Omental fat pad (tissue), 4 donors: ENCODE data around the gene MRPL41. TPM values are rescaled to one million over a fixed set of nuclear protein-coding genes. Genes with fewer than 3 reads are reported as not detected.
"Not testable (repeated sequence)": the region's sequence is repeated elsewhere in the genome, so short reads cannot be mapped to it uniquely, and the experiment has no call there.

Experiments
- ATAC-seq: fragments of 150-250 bp; one replicate; pipeline ENCODE4 v1.9.1; 2016; ENCODE audit warnings: mild to moderate bottlenecking, moderate library complexity; ENCODE audit not compliant: low FRiP score
- DNase-seq: peaks from one replicate; pipeline ENCODE4 v3.0.0-alpha.2; 2019; ENCODE audit warnings: low spot score
- total RNA-seq, 4 donors: library from RNA; depleted of rRNA; stranded (reverse); fragments of >200 nt; gene quantifications; one replicate each; pipeline ENCODE4 v1.1.0, GENCODE V29; 2016
- TF ChIP-seq, protein P1 (sequence below), 3 donors: fragments of 450-650 bp; IDR thresholded peaks; one replicate each; pipeline ENCODE4 v1.5.1; 2016 to 2017; ENCODE audit warnings: antibody characterized with exemption in 3 of 3, mild to moderate bottlenecking in 3 of 3, moderate library complexity in 2 of 3

Gene MRPL41
- total RNA-seq, 4 donors from 2014 or later, result 41.2 to 82.9 (median 66.6) TPM

GRCh38 chr9:137590123-137590468, 38.4 kb downstream of the MRPL41 start:
- TF ChIP-seq, protein P1, sequence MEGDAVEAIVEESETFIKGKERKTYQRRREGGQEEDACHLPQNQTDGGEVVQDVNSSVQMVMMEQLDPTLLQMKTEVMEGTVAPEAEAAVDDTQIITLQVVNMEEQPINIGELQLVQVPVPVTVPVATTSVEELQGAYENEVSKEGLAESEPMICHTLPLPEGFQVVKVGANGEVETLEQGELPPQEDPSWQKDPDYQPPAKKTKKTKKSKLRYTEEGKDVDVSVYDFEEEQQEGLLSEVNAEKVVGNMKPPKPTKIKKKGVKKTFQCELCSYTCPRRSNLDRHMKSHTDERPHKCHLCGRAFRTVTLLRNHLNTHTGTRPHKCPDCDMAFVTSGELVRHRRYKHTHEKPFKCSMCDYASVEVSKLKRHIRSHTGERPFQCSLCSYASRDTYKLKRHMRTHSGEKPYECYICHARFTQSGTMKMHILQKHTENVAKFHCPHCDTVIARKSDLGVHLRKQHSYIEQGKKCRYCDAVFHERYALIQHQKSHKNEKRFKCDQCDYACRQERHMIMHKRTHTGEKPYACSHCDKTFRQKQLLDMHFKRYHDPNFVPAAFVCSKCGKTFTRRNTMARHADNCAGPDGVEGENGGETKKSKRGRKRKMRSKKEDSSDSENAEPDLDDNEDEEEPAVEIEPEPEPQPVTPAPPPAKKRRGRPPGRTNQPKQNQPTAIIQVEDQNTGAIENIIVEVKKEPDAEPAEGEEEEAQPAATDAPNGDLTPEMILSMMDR (IDR thresholded peaks at IDR 0.05), result no peak
- peak; percentile 18 for ATAC-seq
- no peak for DNase-seq

- ATAC-seq (peak; percentile 98), DNase-seq (peak; percentile 55)
- TF ChIP-seq, protein P1 (IDR thresholded peaks at IDR 0.05), result no peak
Measured at GRCh38 chr9:137590469-137591383, 39.0 kb downstream of the MRPL41 start, which contains the start of gene ZMYND19. Gene ZMYND19 (minus strand): TSS chr9:137590512. CDS start chr9:137590263, 249 bp downstream.

GRCh38 chr9:137592767-137593166, 41.1 kb downstream of the MRPL41 start:
- no peak for ATAC-seq
- no peak for DNase-seq

DNA sequence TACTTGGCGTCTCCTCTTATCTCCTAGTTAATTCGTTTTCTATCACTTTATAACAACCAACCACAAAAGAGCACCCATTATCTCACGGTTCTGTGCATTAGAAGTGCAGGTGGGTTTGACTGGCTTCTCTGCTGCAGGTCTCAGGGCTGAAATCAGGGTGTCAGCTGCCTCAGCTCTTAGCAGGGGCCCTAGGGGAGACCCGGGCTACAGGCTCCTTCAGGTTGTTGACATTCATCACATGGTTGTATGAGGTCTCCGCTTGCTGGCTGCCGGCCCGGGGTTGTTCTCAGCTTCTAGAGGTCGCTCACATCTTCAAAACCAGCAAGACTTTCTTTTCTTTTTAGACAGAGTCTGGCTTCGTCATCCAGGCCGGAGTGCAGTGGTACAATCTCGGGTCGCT, 41.5 kb downstream of the MRPL41 start:
- ATAC-seq (no peak), DNase-seq (no peak)
- TF ChIP-seq, protein P1 (IDR thresholded peaks at IDR 0.05), result no peak

More at GRCh38 chr9:137592767-137593166, 41.1 kb downstream of the MRPL41 start:
- TF ChIP-seq, protein P1 (IDR thresholded peaks at IDR 0.05), result no peak

DNA sequence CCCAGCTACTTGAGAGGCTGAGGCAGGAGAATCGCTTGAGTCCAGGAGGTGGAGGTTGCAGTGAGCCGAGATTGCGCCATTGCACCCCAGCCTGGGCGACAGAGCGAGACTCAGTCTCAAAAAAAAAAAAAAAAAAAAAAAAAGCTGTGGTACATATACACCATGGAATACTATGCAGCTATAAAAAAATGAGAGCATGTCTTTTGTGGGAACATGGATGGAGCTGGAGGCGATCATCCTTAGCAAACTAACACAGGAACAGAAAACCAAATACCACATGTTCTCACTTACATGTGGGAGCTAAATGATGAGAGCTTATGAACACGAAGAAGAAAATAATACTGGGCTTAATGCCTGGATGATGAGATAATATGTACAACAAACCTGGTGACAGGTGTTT, 44.9 kb downstream of the MRPL41 start:
- not testable (repeated sequence) for DNase-seq, ATAC-seq

DNA sequence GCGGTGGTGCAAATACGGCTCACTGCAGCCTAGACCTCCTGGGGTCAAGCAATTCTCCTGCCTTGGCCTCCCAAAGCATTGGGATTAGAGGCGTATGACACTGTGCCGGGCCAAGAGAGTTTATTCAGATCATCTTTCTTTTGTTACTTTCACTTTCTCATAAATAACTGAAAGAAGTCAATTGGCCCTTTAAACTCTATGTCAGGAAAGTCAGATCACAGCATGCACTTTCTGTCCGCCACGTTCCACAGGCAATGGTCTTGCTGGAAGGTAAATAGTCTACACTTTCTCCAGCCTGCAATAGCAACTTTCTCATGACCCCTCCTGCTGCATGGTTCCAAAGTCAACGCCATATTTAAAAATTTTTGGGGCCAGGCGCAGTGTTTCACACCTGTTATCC, 47.3 kb downstream of the MRPL41 start:
- TF ChIP-seq, protein P1 (IDR thresholded peaks at IDR 0.05), result no peak
- no peak for ATAC-seq

More for the DNA sequence above, 47.3 kb downstream of the MRPL41 start:
- DNase-seq, result no peak

Other genes with a start within 250 kb of the MRPL41 start
- gene NRARP, start 249.6 kb upstream of the MRPL41 start, total RNA-seq, result 10 to 100 TPM in 1 of 4 donors, 1 to 10 TPM in 3; 4.6 to 12.3 (median 7.2) TPM
- gene EXD3, start 128.7 kb upstream of the MRPL41 start, total RNA-seq, result 10 to 100 TPM in 3 of 4 donors, 1 to 10 TPM in 1; 8.3 to 18.3 (median 10.5) TPM
- 1 to 10 TPM in 3 of 4 donors, under 1 TPM in 1; 0.84 to 3.8 (median 2.1) TPM for gene NOXA1, start 128.5 kb upstream of the MRPL41 start, total RNA-seq
- gene ENTPD8, start 110.5 kb upstream of the MRPL41 start, total RNA-seq, result not detected
- 10 to 100 TPM; 29.6 to 59.9 (median 31.5) TPM for gene NSMF, start 92.5 kb upstream of the MRPL41 start, total RNA-seq
- gene PNPLA7, start 1.5 kb upstream of the MRPL41 start, total RNA-seq, result 10 to 100 TPM in 3 of 4 donors, 1 to 10 TPM in 1; 7.1 to 23.1 (median 13.9) TPM
- 10 to 100 TPM; 14.4 to 40.5 (median 29.1) TPM for gene DPH7, start 27.0 kb downstream of the MRPL41 start, total RNA-seq
- 10 to 100 TPM in 3 of 4 donors, 1 to 10 TPM in 1; 9.5 to 22.1 (median 11.7) TPM for gene ZMYND19, start 38.6 kb downstream of the MRPL41 start, total RNA-seq
- 10 to 100 TPM; 23.4 to 39.2 (median 33.3) TPM for gene ARRDC1, start 53.8 kb downstream of the MRPL41 start, total RNA-seq
- gene EHMT1, start 67.1 kb downstream of the MRPL41 start, total RNA-seq, result 100 to 1,000 TPM in 1 of 4 donors, 10 to 100 TPM in 3; 57.6 to 103 (median 76.8) TPM